PC-9 (cell line): ENCODE data around the gene LHFPL2. TPM values are rescaled to one million over a fixed set of nuclear protein-coding genes. Genes with fewer than 3 reads are reported as not detected.

ENCODE experiments used
- BruUV-seq: library from RNA; stranded (reverse); fragments of 400-500 nt; replicated peaks from 2 replicates; lab custom pipeline; 2021; lab: Mats Ljungman, UMichigan
- CTCF ChIA-PET: fragments of 300-600 bp; sonication (Branson Sonifier 250); formaldehyde crosslinking; loops from one replicate; lab custom pipeline; 2022; ENCODE audit warnings: antibody characterized with exemption; lab: Charles Lee
- POLR2A ChIA-PET: fragments of 300-600 bp; sonication (Branson Sonifier 250); formaldehyde crosslinking; loops from one replicate; lab custom pipeline; 2022; ENCODE audit warnings: antibody characterized with exemption; ENCODE audit not compliant: unreplicated experiment; lab: Charles Lee
- DNase-seq, 2 experiments: peaks; one replicate each; pipeline versions ENCODE4 v3.0.0 to v3.0.0-alpha.2; 2015 to 2022; ENCODE audit warnings: mixed read lengths in 1 of 2
- H2AFZ ChIP-seq: fragments of 200-600 bp; sonication (generic); 2 replicates; pipeline ENCODE4 v1.8.1; 2017; ENCODE audit warnings: antibody characterized with exemption
- H3F3A ChIP-seq: fragments of 200-600 bp; sonication (generic); 2 replicates; pipeline ENCODE4 v1.8.1; 2017; ENCODE audit warnings: antibody characterized with exemption, mild to moderate bottlenecking, low read depth; ENCODE audit not compliant: insufficient read depth
- H3K27ac ChIP-seq: fragments of 200-600 bp; sonication (generic); 2 replicates; pipeline ENCODE4 v1.6.1; 2016; ENCODE audit warnings: mixed run types
- H3K27me3 ChIP-seq: fragments of 200-600 bp; sonication (generic); 2 replicates; pipeline ENCODE4 v1.6.1; 2016; ENCODE audit warnings: low read depth, mixed run types; ENCODE audit not compliant: insufficient read depth
- H3K36me3 ChIP-seq: fragments of 200-600 bp; sonication (generic); 2 replicates; pipeline ENCODE4 v1.6.1; 2016; ENCODE audit warnings: low read depth, mixed run types
- H3K4me1 ChIP-seq: fragments of 200-600 bp; sonication (generic); replicated peaks from 2 replicates; pipeline ENCODE4 v1.6.1; 2016; ENCODE audit warnings: mixed run types; ENCODE audit not compliant: insufficient read depth
- H3K4me2 ChIP-seq: fragments of 200-600 bp; sonication (generic); 2 replicates; pipeline ENCODE4 v1.6.1; 2017; ENCODE audit warnings: mixed run types
- H3K4me3 ChIP-seq: fragments of 200-600 bp; sonication (generic); 2 replicates; pipeline ENCODE4 v1.6.1; 2016; ENCODE audit warnings: mixed run types
- H3K79me2 ChIP-seq: fragments of 200-600 bp; sonication (generic); 2 replicates; pipeline ENCODE4 v1.6.1; 2017; ENCODE audit warnings: low read depth, mixed run types
- H3K9me2 ChIP-seq: fragments of 200-600 bp; sonication (generic); 2 replicates; pipeline ENCODE4 v1.8.1; 2017; ENCODE audit warnings: mild to moderate bottlenecking; ENCODE audit not compliant: insufficient read depth
- H3K9me3 ChIP-seq: fragments of 200-600 bp; sonication (generic); 2 replicates; pipeline ENCODE4 v1.8.1; 2016; ENCODE audit warnings: low read depth; ENCODE audit not compliant: insufficient read depth
- H4K20me1 ChIP-seq: fragments of 200-600 bp; sonication (generic); 2 replicates; pipeline ENCODE4 v1.8.1; 2017; ENCODE audit not compliant: insufficient read depth
- CTCF ChIP-seq: fragments of 200-600 bp; sonication (generic); conservative IDR thresholded peaks from 2 replicates; pipeline ENCODE4 v1.6.1; 2017; ENCODE audit warnings: mixed run types, antibody characterized with exemption, mild to moderate bottlenecking, moderate library complexity
- EZH2 ChIP-seq: fragments of 200-600 bp; sonication (generic); IDR thresholded peaks from 2 replicates; pipeline ENCODE4 v1.8.0; 2017; ENCODE audit warnings: antibody characterized with exemption, low read depth
- intact Hi-C: fragments of 100-400 bp; cut with micrococcal nuclease; formaldehyde crosslinking; loops from one replicate; pipeline ENCODE4 v1.10.0; 2022; ENCODE audit not compliant: unreplicated experiment
- total RNA-seq: library from RNA; stranded (reverse); gene quantifications from 2 replicates; pipeline ENCODE4 v1.2.3, GENCODE V29; 2021

LHFPL2 gene
- total RNA-seq, 1 experiment from 2014 or later = 10.1 TPM

GRCh38 chr5:78655746-78656290 lies 7.2 kb upstream of the LHFPL2 start:
- ChIA-PET POLR2A (no interaction called here), CTCF (no interaction called here)
- Histone ChIP-seq H4K20me1 (no peaks in the 10 kb centered on the region), H3K4me3 (no peak overlapping the region), H3K4me1 (no peaks in the 10 kb centered on the region), H3K79me2 (no peaks in the 10 kb centered on the region), H3K27ac (no peak overlapping the region), H3K9me2 (0 out of 2 replicates have a peak, but pooled peaks cover 3% of the 10 kb centered on the region), H3F3A (no peaks in the 10 kb centered on the region), H2AFZ (no peak overlapping the region), H3K9me3 (no peaks in the 10 kb centered on the region), H3K27me3 (no peaks in the 10 kb centered on the region), H3K36me3 (no peaks in the 10 kb centered on the region), H3K4me2 (no peak overlapping the region)
- no TSS peak for BruUV-seq
- intact Hi-C loops = no loop called here
- no peak for DNase-seq
- TF ChIP-seq EZH2 (no peak), CTCF (no peak)

GRCh38 chr5:78654386-78654785 lies 5.8 kb upstream of the LHFPL2 start:
- ChIA-PET POLR2A (no interaction called here), CTCF (no interaction called here)
- no TSS peak for BruUV-seq

GRCh38 chr5:78653681-78654366 lies 5.3 kb upstream of the LHFPL2 start:
- Histone ChIP-seq H3K4me2 (no peak overlapping the region), H4K20me1 (no peaks in the 10 kb centered on the region), H3K9me3 (no peaks in the 10 kb centered on the region), H3K36me3 (no peaks in the 10 kb centered on the region), H3K27ac (no peak overlapping the region), H3K4me1 (no peaks in the 10 kb centered on the region), H3K79me2 (no peaks in the 10 kb centered on the region), H3F3A (peaks cover 14% of the 10 kb centered on the region), H3K27me3 (no peaks in the 10 kb centered on the region), H2AFZ (no peak overlapping the region), H3K9me2 (0 out of 2 replicates have a peak, but pooled peaks cover 3% of the 10 kb centered on the region), H3K4me3 (no peak overlapping the region)
- TF ChIP-seq CTCF (no peak), EZH2 (no peak)
- BruUV-seq = no TSS peak
- CTCF ChIA-PET = no interaction called here
- intact Hi-C loops = no loop called here
- no peak for DNase-seq
- POLR2A ChIA-PET = interaction anchor here (0.6 kb wide), 1 partner anchor 21 kb away, joined by 3 read pairs; no protein-coding TSS in a partner anchor

More at GRCh38 chr5:78654386-78654785, 5.8 kb upstream of the LHFPL2 start:
- H2AFZ ChIP-seq = no peak overlapping the region
- no peaks in the 10 kb centered on the region for H4K20me1 ChIP-seq
- H3K9me2 ChIP-seq = 0 out of 2 replicates have a peak, but pooled peaks cover 3% of the 10 kb centered on the region
- no peak overlapping the region for H3K27ac ChIP-seq
- no peaks in the 10 kb centered on the region for H3K9me3 ChIP-seq
- no peak for DNase-seq
- no peak overlapping the region for H3K4me3 ChIP-seq
- H3K4me1 ChIP-seq = no peaks in the 10 kb centered on the region
- no peaks in the 10 kb centered on the region for H3K79me2 ChIP-seq
- TF ChIP-seq EZH2 (no peak), CTCF (no peak)
- H3K36me3 ChIP-seq = no peaks in the 10 kb centered on the region
- H3K4me2 ChIP-seq = no peak overlapping the region
- H3K27me3 ChIP-seq = no peaks in the 10 kb centered on the region
- peaks cover 11% of the 10 kb centered on the region for H3F3A ChIP-seq
- intact Hi-C loops = no loop called here
